ENCODE measurements around the gene MELK.
A peak's percentile ranks its signal among the peaks of the same experiment; 100 is the strongest.

The MELK gene

GRCh38 chr9:36584620-36585460, 12.1 kb downstream of the MELK start:
- no peak for DNase-seq

GRCh38 chr9:36590231-36590630, 17.5 kb downstream of the MELK start:
- no peak for DNase-seq

- DNase-seq, result no peak
Observed at GRCh38 chr9:36592801-36593583, 20.3 kb downstream of the MELK start.

- no peak for DNase-seq
Observed at GRCh38 chr9:36594213-36594612, 21.5 kb downstream of the MELK start.

GRCh38 chr9:36597412-36598178, 24.9 kb downstream of the MELK start:
- DNase-seq, result peak; percentile 9

- no peak for DNase-seq
Observed at GRCh38 chr9:36598273-36598672, 25.6 kb downstream of the MELK start.

- no peak for DNase-seq
Observed at GRCh38 chr9:36603006-36603405, 30.3 kb downstream of the MELK start.

GRCh38 chr9:36609306-36609705, 36.6 kb downstream of the MELK start:
- no peak for DNase-seq

- DNase-seq, result no peak
Observed at GRCh38 chr9:36622121-36622520, 49.4 kb downstream of the MELK start.

GRCh38 chr9:36623280-36623679, 50.6 kb downstream of the MELK start:
- no peak for DNase-seq

- no peak for DNase-seq
Observed at GRCh38 chr9:36625006-36625615, 52.4 kb downstream of the MELK start.

GRCh38 chr9:36632892-36633291, 60.2 kb downstream of the MELK start:
- DNase-seq, result peak; percentile 53

- no peak for DNase-seq
Observed at GRCh38 chr9:36637491-36638270, 65.0 kb downstream of the MELK start.

GRCh38 chr9:36640771-36641381, 68.2 kb downstream of the MELK start:
- DNase-seq, result no peak

GRCh38 chr9:36642817-36643216, 70.1 kb downstream of the MELK start:
- DNase-seq, result no peak

GRCh38 chr9:36656842-36657241, 84.1 kb downstream of the MELK start:
- no peak for DNase-seq

- DNase-seq, result no peak
Observed at GRCh38 chr9:36659500-36659899, 86.8 kb downstream of the MELK start.

GRCh38 chr9:36664806-36665205, 92.1 kb downstream of the MELK start:
- no peak for DNase-seq

- DNase-seq, result no peak
Observed at GRCh38 chr9:36665387-36665786, 92.7 kb downstream of the MELK start.

- no peak for DNase-seq
Observed at GRCh38 chr9:36665921-36666431, 93.3 kb downstream of the MELK start.

- DNase-seq, result no peak
Observed at GRCh38 chr9:36671561-36671960, 98.9 kb downstream of the MELK start.

Measured in NCI-H1694 (cell line).